MM.1S (cell line): Measurements from ENCODE around the gene CNKSR3.

Source experiments
- DNase-seq: peaks from one replicate; pipeline ENCODE4 v3.0.0-alpha.2; 2015
- H2AFZ ChIP-seq: fragments of 300-600 bp; sonication (generic); 2 replicates; pipeline ENCODE4 v1.6.0; 2016; ENCODE audit warnings: antibody characterized with exemption, low read length
- H3F3A ChIP-seq: fragments of 300-600 bp; sonication (generic); 2 replicates; pipeline ENCODE4 v1.6.1; 2016; ENCODE audit warnings: mild to moderate bottlenecking, antibody characterized with exemption, low read length, moderate library complexity, mixed read lengths; ENCODE audit not compliant: insufficient read depth
- H3K27ac ChIP-seq: fragments of 300-600 bp; sonication (generic); 2 replicates; pipeline ENCODE4 v1.5.1; 2016; ENCODE audit warnings: mild to moderate bottlenecking, low read length
- H3K27me3 ChIP-seq: fragments of 300-600 bp; sonication (generic); replicated peaks from 2 replicates; pipeline ENCODE4 v1.6.0; 2016; ENCODE audit warnings: low read length; ENCODE audit not compliant: insufficient read depth
- H3K36me3 ChIP-seq: fragments of 300-600 bp; sonication (generic); replicated peaks from 2 replicates; pipeline ENCODE4 v1.6.1; 2016; ENCODE audit warnings: mild to moderate bottlenecking, low read length, mixed read lengths; ENCODE audit not compliant: insufficient read depth
- H3K4me1 ChIP-seq: fragments of 300-600 bp; sonication (generic); 2 replicates; pipeline ENCODE4 v1.6.1; 2016; ENCODE audit warnings: low read length, mixed read lengths
- H3K4me2 ChIP-seq: fragments of 300-600 bp; sonication (generic); 2 replicates; pipeline ENCODE4 v1.6.0; 2016; ENCODE audit warnings: low read depth, low read length
- H3K4me3 ChIP-seq: fragments of 300-600 bp; sonication (generic); 2 replicates; pipeline ENCODE4 v1.5.1; 2016; ENCODE audit warnings: low read length, mixed read lengths
- H3K79me2 ChIP-seq: fragments of 300-600 bp; sonication (generic); 2 replicates; pipeline ENCODE4 v1.6.1; 2016; ENCODE audit warnings: mixed run types, low read length, mixed read lengths
- H3K9ac ChIP-seq: fragments of 300-600 bp; sonication (generic); 2 replicates; pipeline ENCODE4 v1.6.1; 2016; ENCODE audit warnings: low read length, mixed read lengths
- H3K9me2 ChIP-seq: fragments of 300-600 bp; sonication (generic); replicated peaks from 2 replicates; pipeline ENCODE4 v1.6.1; 2016; ENCODE audit warnings: mild to moderate bottlenecking, low read length, mixed read lengths; ENCODE audit not compliant: insufficient read depth
- H3K9me3 ChIP-seq: fragments of 300-600 bp; sonication (generic); replicated peaks from 2 replicates; pipeline ENCODE4 v1.6.1; 2016; ENCODE audit warnings: mild to moderate bottlenecking, low read length, mixed read lengths; ENCODE audit not compliant: insufficient read depth
- H4K20me1 ChIP-seq: fragments of 300-600 bp; sonication (generic); 2 replicates; pipeline ENCODE4 v1.6.1; 2016; ENCODE audit warnings: mild to moderate bottlenecking, low read length, moderate library complexity, mixed read lengths; ENCODE audit not compliant: insufficient read depth
- EZH2 ChIP-seq: fragments of 300-600 bp; sonication (generic); optimal IDR thresholded peaks from 2 replicates; pipeline ENCODE3; 2017; ENCODE audit warnings: low read depth, mild to moderate bottlenecking, antibody characterized with exemption, low read length, mixed read lengths
- EZH2phosphoT487 ChIP-seq: fragments of 300-600 bp; sonication (generic); IDR thresholded peaks from 2 replicates; pipeline ENCODE4 v1.6.1; 2018; ENCODE audit warnings: antibody characterized with exemption, low read length
- TF ChIP-seq, protein P1 (sequence below): fragments of 300-600 bp; sonication (generic); IDR thresholded peaks from 2 replicates; pipeline ENCODE4 v1.5.1; 2016; ENCODE audit warnings: antibody characterized with exemption, low read length, mixed read lengths

Gene CNKSR3

DNA sequence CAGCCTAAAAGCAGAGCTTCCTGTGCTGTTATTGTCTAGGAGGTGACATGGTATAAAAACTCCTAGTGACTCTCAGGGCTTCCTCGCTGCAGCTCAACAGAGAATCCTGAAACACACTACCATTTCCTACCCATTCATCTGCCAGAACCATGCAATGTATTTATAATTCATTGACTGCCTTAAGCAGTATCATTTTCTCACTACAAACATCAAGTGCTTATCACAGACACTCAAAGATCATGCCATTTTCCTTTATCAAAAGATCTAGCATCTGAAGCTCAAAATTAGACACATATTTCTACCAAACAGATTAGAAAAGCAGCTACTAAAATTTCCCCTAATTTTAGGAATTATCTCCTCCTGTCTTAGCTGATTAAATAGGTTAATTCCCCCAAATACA is 83.5 kb downstream of the CNKSR3 start:
- no peaks in the 10 kb centered on the region for H3K9me2 ChIP-seq
- DNase-seq, result no peak
- H2AFZ ChIP-seq, result no peak overlapping the region
- no peaks in the 10 kb centered on the region for H3K36me3 ChIP-seq
- H3K9me3 ChIP-seq, result no peaks in the 10 kb centered on the region
- TF ChIP-seq EZH2phosphoT487 (no peak), EZH2 (no peak)
- TF ChIP-seq, protein P1, sequence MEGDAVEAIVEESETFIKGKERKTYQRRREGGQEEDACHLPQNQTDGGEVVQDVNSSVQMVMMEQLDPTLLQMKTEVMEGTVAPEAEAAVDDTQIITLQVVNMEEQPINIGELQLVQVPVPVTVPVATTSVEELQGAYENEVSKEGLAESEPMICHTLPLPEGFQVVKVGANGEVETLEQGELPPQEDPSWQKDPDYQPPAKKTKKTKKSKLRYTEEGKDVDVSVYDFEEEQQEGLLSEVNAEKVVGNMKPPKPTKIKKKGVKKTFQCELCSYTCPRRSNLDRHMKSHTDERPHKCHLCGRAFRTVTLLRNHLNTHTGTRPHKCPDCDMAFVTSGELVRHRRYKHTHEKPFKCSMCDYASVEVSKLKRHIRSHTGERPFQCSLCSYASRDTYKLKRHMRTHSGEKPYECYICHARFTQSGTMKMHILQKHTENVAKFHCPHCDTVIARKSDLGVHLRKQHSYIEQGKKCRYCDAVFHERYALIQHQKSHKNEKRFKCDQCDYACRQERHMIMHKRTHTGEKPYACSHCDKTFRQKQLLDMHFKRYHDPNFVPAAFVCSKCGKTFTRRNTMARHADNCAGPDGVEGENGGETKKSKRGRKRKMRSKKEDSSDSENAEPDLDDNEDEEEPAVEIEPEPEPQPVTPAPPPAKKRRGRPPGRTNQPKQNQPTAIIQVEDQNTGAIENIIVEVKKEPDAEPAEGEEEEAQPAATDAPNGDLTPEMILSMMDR, result no peak
- no peaks in the 10 kb centered on the region for H3K27me3 ChIP-seq
- no peaks in the 10 kb centered on the region for H4K20me1 ChIP-seq
- no peak overlapping the region for H3K27ac ChIP-seq
- H3K4me2 ChIP-seq, result no peak overlapping the region
- H3K79me2 ChIP-seq, result no peaks in the 10 kb centered on the region
- H3K4me1 ChIP-seq, result no peaks in the 10 kb centered on the region
- no peak overlapping the region for H3K4me3 ChIP-seq
- H3F3A ChIP-seq, result no peaks in the 10 kb centered on the region
- no peak overlapping the region for H3K9ac ChIP-seq

DNA sequence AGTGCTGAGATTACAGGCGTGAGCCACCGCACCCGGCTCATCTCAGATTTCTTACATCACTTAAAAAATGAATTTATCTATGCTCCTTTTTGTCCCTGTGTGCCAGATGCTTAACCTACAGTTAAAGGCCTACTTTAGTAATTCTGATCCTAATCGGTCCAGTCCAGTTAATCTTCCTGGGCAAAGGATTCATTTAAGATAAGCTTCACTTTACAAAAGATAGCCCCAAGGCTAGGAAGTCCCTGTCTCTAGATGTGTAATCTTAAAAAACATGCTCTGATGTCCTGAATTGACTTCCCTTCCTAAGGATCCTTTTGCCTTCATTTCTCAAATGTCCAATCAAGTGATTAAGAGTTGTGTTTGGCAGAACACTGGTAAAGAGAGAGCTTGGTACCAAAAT is 85.5 kb downstream of the CNKSR3 start:
- Histone ChIP-seq H3K79me2 (no peaks in the 10 kb centered on the region), H3K27me3 (no peaks in the 10 kb centered on the region), H3F3A (no peaks in the 10 kb centered on the region), H3K4me1 (no peaks in the 10 kb centered on the region), H3K9me2 (no peaks in the 10 kb centered on the region), H4K20me1 (no peaks in the 10 kb centered on the region), H3K9me3 (no peaks in the 10 kb centered on the region), H2AFZ (no peak overlapping the region), H3K36me3 (no peaks in the 10 kb centered on the region), H3K4me3 (no peak overlapping the region), H3K27ac (no peak overlapping the region), H3K4me2 (no peak overlapping the region), H3K9ac (no peak overlapping the region)
- no peak for TF ChIP-seq EZH2
- TF ChIP-seq, protein P1, result no peak
- TF ChIP-seq EZH2phosphoT487, result no peak
- no peak for DNase-seq

DNA sequence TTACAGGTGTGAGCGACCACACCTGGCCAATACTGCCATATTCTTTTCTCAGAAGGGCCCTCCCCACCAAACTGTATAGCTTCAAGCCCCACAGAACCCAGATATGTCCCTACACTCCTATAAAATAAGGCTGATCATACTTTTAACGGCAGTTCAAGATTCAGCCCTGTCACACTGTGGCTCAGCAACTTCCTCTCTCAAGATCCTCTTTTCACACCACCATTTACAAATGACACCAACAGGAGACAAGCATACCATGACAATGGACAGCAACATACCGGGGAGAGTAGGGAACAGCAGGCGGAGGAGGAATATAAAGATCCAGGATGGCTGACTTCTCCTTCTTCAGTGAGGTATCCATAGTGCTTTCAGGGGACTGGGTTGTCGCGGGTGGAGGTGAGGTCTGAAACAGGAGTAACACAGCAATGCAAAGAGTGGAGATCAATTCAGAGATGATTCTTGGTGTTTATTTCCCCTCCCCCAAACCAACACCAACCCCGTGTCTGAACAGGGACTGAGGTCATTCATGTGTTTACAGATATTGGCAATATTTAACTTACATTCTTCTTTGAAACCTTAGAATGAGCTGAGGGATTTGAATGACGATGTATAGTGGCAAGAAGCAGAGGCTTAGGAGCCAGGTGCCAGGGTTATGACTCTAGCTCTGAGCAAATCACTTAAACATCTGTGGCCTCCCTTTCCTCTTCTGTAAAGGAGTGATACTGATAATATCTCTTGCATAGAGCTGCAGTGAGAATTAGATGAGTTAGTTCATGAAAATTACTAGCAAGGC is 96.3 kb downstream of the CNKSR3 start:
- Histone ChIP-seq H3K4me2 (no peak overlapping the region), H3K9me3 (no peaks in the 10 kb centered on the region), H3K36me3 (no peaks in the 10 kb centered on the region), H3K27me3 (no peaks in the 10 kb centered on the region), H3K9me2 (no peaks in the 10 kb centered on the region), H4K20me1 (no peaks in the 10 kb centered on the region), H3K79me2 (no peaks in the 10 kb centered on the region), H3K9ac (no peak overlapping the region), H3K4me3 (no peak overlapping the region), H3F3A (no peaks in the 10 kb centered on the region), H3K4me1 (no peaks in the 10 kb centered on the region), H3K27ac (no peak overlapping the region), H2AFZ (no peak overlapping the region)
- TF ChIP-seq, protein P1, result no peak
- TF ChIP-seq EZH2, result no peak
- TF ChIP-seq EZH2phosphoT487, result no peak
- no peak for DNase-seq
